SK-N-MC (cell line): ENCODE data around the gene CLCNKA.
A peak's percentile ranks its signal among the peaks of the same experiment; 100 is the strongest.

ENCODE experiments used
- EZH2 ChIP-seq: fragments of 200-600 bp; sonication (generic); IDR thresholded peaks from one replicate; pipeline ENCODE4 v1.6.1; 2017; ENCODE audit warnings: antibody characterized with exemption
- FOXP2 ChIP-seq: optimal IDR thresholded peaks from 2 replicates; pipeline ENCODE3; 2011; ENCODE audit warnings: mild to moderate bottlenecking, moderate library complexity; ENCODE audit not compliant: insufficient read depth; ENCODE audit errors: extremely low read length, control extremely low read depth
- POLR2AphosphoS5 ChIP-seq: IDR thresholded peaks from 2 replicates; pipeline ENCODE4 v1.6.1; 2012; ENCODE audit warnings: mild to moderate bottlenecking, low read depth, low read length, borderline replicate concordance

DNA sequence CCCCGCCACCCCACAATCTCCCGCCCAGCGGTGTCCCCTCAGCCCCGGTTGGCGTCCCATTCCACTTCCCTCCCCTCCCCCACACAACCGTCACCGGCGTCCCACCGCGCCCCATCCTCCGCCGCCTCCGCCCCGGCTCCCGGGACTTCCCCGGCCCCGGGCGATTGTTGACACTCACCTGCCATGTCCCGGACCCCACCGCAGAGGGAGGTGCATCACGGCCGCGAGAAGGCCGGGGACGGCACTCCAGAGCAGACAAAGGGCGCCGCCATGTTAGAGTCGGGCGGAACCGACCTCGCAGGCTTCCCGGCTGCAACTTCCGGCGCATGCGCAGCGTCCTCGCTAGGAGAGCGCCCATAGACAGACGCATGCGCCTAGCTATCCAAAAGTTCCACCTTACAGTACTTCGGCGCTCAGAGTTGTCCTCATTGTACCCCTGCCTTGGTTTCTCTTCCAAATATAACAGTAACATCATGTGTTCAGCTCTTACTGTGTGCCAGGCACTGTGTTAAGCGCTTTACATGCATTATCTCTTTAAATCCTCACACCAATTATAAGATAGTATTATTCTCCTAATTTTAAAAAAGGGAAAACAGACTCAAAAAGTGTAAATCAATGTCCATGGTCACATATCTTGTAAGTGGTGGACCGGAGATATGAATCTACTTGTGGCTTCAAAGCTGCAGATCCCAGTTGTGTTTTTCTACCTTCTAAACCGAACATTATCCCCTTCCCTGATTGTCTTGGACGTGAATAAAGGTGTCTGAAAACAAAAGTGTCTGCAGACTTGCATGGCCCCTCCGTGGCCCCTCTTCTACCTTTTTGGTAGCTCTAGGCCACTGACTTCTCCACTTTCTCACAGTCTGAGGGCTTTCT lies 45.8 kb upstream of the CLCNKA start, which contains the start of gene ZBTB17:
- TF ChIP-seq POLR2AphosphoS5 (peak; percentile 85), EZH2 (no peak), FOXP2 (no peak)
